K562 (cell line): ENCODE results near the gene EVI2B. TPM values are rescaled to one million over a fixed set of nuclear protein-coding genes. Genes with fewer than 3 reads are reported as not detected.

ENCODE experiments used
- CBX2 ChIP-seq: fragments of 200-600 bp; sonication (generic); IDR thresholded peaks from one replicate; pipeline ENCODE4 v1.6.1; 2012; ENCODE audit warnings: mild to moderate bottlenecking, low read length, inconsistent platforms; ENCODE audit not compliant: insufficient read depth, poor library complexity, severe bottlenecking
- E2F6 ChIP-seq, 2 experiments: IDR thresholded peaks; 2 replicates each; pipeline ENCODE4 v1.6.1; 2011; ENCODE audit warnings: borderline replicate concordance in 1 of 2, control low read depth in 1 of 2, low read depth in 1 of 2, low read length in 1 of 2, mild to moderate bottlenecking in 1 of 2, mixed read lengths in 1 of 2, moderate library complexity in 1 of 2; ENCODE audit not compliant: insufficient read depth in 1 of 2, insufficient read length in 1 of 2, poor library complexity in 1 of 2, severe bottlenecking in 1 of 2; ENCODE audit errors: extremely low read depth in 1 of 2
- FOXM1 ChIP-seq, 2 experiments: fragments of 450-650 bp in 1 of 2; sonication (generic) in 1 of 2; formaldehyde crosslinking in 1 of 2; IDR thresholded peaks; 2 replicates each; pipeline versions ENCODE4 v1.6.1 to v1.9.0; 2017 to 2022; ENCODE audit warnings: low read depth in 2 of 2, mild to moderate bottlenecking in 2 of 2, missing genetic modification reagents in 1 of 2, moderate library complexity in 1 of 2
- ILK ChIP-seq: fragments of 450-650 bp; IDR thresholded peaks from 2 replicates; pipeline ENCODE4 v1.6.1; 2016; ENCODE audit warnings: missing genetic modification characterization, low read depth, mild to moderate bottlenecking, missing compliant biosample characterization, moderate library complexity, borderline replicate concordance
- MIER1 ChIP-seq: fragments of 450-650 bp; IDR thresholded peaks from 2 replicates; pipeline ENCODE4 v1.6.1; 2016; ENCODE audit warnings: antibody characterized with exemption, mild to moderate bottlenecking, low read depth
- MYNN ChIP-seq, 2 experiments: sonication (generic); formaldehyde crosslinking in 1 of 2; IDR thresholded peaks; 2 replicates each; pipeline versions ENCODE4 v1.5.0 to v1.6.1; 2016 to 2020; ENCODE audit warnings: antibody characterized with exemption in 1 of 2, missing genetic modification reagents in 1 of 2
- PKNOX1 ChIP-seq: fragments of 450-650 bp; IDR thresholded peaks from 2 replicates; pipeline ENCODE4 v1.6.1; 2016
- RBBP5 ChIP-seq: fragments of 200-600 bp; sonication (generic); IDR thresholded peaks from 2 replicates; pipeline ENCODE4 v1.6.1; 2012; ENCODE audit warnings: borderline replicate concordance, mild to moderate bottlenecking, low read length, control low read depth, inconsistent platforms; ENCODE audit not compliant: insufficient read depth, poor library complexity, severe bottlenecking
- RERE ChIP-seq: sonication (generic); formaldehyde crosslinking; IDR thresholded peaks from 2 replicates; pipeline ENCODE4 v1.8.0; 2023; ENCODE audit warnings: missing genetic modification reagents, mild to moderate bottlenecking, borderline replicate concordance
- SIN3B ChIP-seq: fragments of 450-650 bp; IDR thresholded peaks from 2 replicates; pipeline ENCODE4 v1.6.1; 2017; ENCODE audit warnings: low read depth, mild to moderate bottlenecking, moderate library complexity
- STAG1 ChIP-seq: sonication (generic); formaldehyde crosslinking; IDR thresholded peaks from 2 replicates; pipeline ENCODE4 v1.5.0; 2020; ENCODE audit warnings: missing genetic modification reagents, borderline replicate concordance
- TCF15 ChIP-seq: fragments of 250-450 bp; sonication (Bioruptor Pico); IDR thresholded peaks from 2 replicates; pipeline ENCODE4 v1.8.0; 2022; ENCODE audit warnings: moderate library complexity, mild to moderate bottlenecking, inconsistent platforms
- ZNF511 ChIP-seq: sonication (generic); formaldehyde crosslinking; IDR thresholded peaks from 2 replicates; pipeline ENCODE4 v1.8.0; 2022; ENCODE audit warnings: mild to moderate bottlenecking, missing genetic modification reagents
- ZNF644 ChIP-seq: fragments of 200-800 bp; sonication (Bioruptor generic); IDR thresholded peaks from 2 replicates; pipeline ENCODE4 v1.6.1; 2016; ENCODE audit warnings: low read depth, missing genetic modification characterization, missing compliant biosample characterization
- polyA plus RNA-seq, 8 experiments: library from polyadenylated mRNA; depleted of rRNA in 4 of 8; stranded (reverse) in 5 of 8; unstranded in 3 of 8; fragments of >200 nt; fragmentation: Nextera tagmentation in 2 of 8; fragmentation: Illumina TruSeq in 1 of 8; extraction: Ambion mirVana in 2 of 8; extraction: Trizol in 1 of 8; gene quantifications; 2 replicates each; pipeline versions ENCODE4 v1.2.1 to v1.2.3, GENCODE V29; 2011 to 2014; ENCODE audit warnings: inconsistent platforms in 1 of 8, missing spikeins in 1 of 8
- total RNA-seq, 7 experiments: library from RNA; depleted of rRNA in 6 of 7; stranded (reverse); fragments of >200 nt in 6 of 7; fragmentation: Illumina TruSeq in 2 of 7; extraction: Trizol in 2 of 7; gene quantifications; 2 replicates each; pipeline versions ENCODE4 v1.2.1 to v1.2.3, GENCODE V29; 2011 to 2021; ENCODE audit warnings: low replicate concordance in 1 of 7

Gene EVI2B
- total and polyA plus RNA-seq, 9 of the 15 experiments (the other 6 are each of a cell fraction or from before 2014, with no cell fraction given) = 0.54 to 8.0 (median 2.5) TPM

GRCh38 chr17:31313982-31314781 is at the start of gene EVI2B (continued):
- TF ChIP-seq RERE (CRISPR knock-in tag) = no peak
- peak; percentile 31; the same call in 1 of the 2 replicates for TF ChIP-seq PKNOX1
- TF ChIP-seq STAG1 (CRISPR knock-in tag) = no peak
- no peak for TF ChIP-seq TCF15
- TF ChIP-seq FOXM1 (IDR thresholded peaks at IDR 0.05; ENCODE audit: low read depth) = 0 out of 2 replicates have a peak, but pooled peaks have one; percentile 9
- no peak for TF ChIP-seq FOXM1 (CRISPR knock-in tag; IDR thresholded peaks at IDR 0.05; ENCODE audit: low read depth)
- TF ChIP-seq MIER1 = no peak
- TF ChIP-seq CBX2 = no peak
- TF ChIP-seq RBBP5 = no peak
- no peak for TF ChIP-seq MYNN (IDR thresholded peaks at IDR 0.05)
- TF ChIP-seq MYNN (CRISPR knock-in tag; IDR thresholded peaks at IDR 0.05) = no peak
- no peak for TF ChIP-seq ZNF644 (tag)
- TF ChIP-seq SIN3B = no peak
- TF ChIP-seq E2F6 (IDR thresholded peaks at IDR 0.05; ENCODE audit: borderline replicate concordance in 1 of 2, extremely low read depth in 1 of 2, insufficient read depth in 1 of 2, insufficient read length in 1 of 2, low read depth in 1 of 2, low read length in 1 of 2, poor library complexity in 1 of 2, severe bottlenecking in 1 of 2) = no peak
- TF ChIP-seq ILK (tag) = no peak
- TF ChIP-seq ZNF511 (CRISPR knock-in tag) = no peak
